22Rv1 (cell line): ENCODE measurements around the gene TUBB.

Experiments used
- ZFX ChIP-seq: fragments of 450-650 bp; IDR thresholded peaks from 2 replicates; pipeline ENCODE4 v1.6.1; 2017; ENCODE audit warnings: antibody characterized with exemption, borderline replicate concordance
- TF ChIP-seq, protein P1 (sequence below): fragments of 450-650 bp; IDR thresholded peaks from 2 replicates; pipeline ENCODE4 v1.5.1; 2017; ENCODE audit warnings: mild to moderate bottlenecking

DNA sequence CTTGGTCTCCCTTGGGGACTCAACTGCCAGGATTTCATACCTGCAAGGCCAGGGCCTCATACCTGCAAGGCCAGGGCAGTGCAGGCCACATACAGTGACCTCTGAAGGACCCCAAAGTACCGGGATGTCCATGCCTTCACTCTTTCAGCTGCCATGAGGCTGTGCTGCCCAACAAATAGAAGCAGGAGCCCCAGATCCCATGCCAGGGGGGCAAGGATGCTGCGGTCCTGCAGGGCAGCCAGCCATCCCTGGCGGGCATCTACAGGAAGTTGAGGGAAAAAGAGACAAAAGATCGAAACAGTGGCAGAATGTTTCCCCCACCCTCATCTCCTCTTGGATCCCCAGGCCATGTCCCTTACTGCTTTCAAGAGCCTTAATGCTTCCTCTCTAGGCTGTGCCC, 30.2 kb upstream of the TUBB start:
- TF ChIP-seq, protein P1, sequence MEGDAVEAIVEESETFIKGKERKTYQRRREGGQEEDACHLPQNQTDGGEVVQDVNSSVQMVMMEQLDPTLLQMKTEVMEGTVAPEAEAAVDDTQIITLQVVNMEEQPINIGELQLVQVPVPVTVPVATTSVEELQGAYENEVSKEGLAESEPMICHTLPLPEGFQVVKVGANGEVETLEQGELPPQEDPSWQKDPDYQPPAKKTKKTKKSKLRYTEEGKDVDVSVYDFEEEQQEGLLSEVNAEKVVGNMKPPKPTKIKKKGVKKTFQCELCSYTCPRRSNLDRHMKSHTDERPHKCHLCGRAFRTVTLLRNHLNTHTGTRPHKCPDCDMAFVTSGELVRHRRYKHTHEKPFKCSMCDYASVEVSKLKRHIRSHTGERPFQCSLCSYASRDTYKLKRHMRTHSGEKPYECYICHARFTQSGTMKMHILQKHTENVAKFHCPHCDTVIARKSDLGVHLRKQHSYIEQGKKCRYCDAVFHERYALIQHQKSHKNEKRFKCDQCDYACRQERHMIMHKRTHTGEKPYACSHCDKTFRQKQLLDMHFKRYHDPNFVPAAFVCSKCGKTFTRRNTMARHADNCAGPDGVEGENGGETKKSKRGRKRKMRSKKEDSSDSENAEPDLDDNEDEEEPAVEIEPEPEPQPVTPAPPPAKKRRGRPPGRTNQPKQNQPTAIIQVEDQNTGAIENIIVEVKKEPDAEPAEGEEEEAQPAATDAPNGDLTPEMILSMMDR = no peak
- no peak for TF ChIP-seq ZFX
